Superior temporal gyrus (tissue), 1 donor: ENCODE data around the gene FBXL17.
"Not testable (repeated sequence)": the region's sequence is repeated elsewhere in the genome, so short reads cannot be mapped to it uniquely, and the experiment has no call there.

ENCODE experiments used
- DNase-seq: peaks from one replicate; pipeline ENCODE4 v3.0.0-alpha.2; 2016; ENCODE audit errors: extremely low spot score

The FBXL17 gene

GRCh38 chr5:108381954-108382783 lies at the start of gene FBXL17:
FBXL17 (minus strand) TSS chr5:108382098.
- peak; percentile 80 for DNase-seq

- no peak for DNase-seq
Measured at GRCh38 chr5:108430931-108431608, 49.2 kb upstream of the FBXL17 start.

GRCh38 chr5:108421713-108422112 lies 39.8 kb upstream of the FBXL17 start:
- DNase-seq: no peak

- DNase-seq: no peak
Measured at GRCh38 chr5:108420755-108421154, 38.9 kb upstream of the FBXL17 start.

GRCh38 chr5:108420158-108420557 lies 38.3 kb upstream of the FBXL17 start:
- DNase-seq: no peak

DNA sequence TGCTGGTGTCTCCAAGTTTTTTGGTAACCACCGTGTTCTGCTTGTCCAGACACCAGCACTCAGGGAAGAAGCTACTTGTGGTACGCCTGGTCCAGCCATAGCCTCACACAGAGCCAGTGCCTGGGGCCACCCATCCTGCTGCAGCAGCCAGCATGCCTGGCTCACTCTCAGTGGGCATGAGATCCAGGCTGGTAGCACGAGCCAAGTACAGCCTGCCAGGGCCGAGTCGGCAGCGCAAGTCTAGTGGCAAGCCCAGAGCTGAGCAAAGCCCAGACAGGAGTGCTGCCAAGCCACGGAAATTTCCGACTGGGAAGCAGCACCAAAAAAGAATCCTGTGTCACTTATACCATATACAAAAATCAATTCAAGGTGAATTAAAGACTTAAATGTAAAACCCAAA lies 36.3 kb upstream of the FBXL17 start:
- peak; percentile 29 for DNase-seq

GRCh38 chr5:108417166-108417670 lies 35.3 kb upstream of the FBXL17 start:
- DNase-seq: no peak

DNA sequence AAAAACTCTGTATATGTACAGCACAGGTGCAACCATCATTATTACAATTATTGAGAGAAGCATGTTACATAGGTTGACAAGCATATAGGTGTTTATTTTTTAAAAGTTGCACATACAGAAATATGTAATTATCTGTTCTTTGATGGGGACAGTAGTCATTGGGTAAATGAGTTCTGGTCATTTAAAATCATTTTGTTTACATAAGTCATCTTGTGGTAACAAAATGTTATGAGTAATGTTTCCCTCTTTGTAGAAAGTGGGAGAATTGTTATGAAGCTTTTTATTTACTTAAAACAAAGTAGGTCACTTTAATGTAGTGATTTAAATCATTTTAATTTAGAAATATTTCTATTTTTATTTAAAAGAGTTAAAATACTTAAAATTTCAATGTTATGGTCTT lies 33.8 kb upstream of the FBXL17 start:
- no peak for DNase-seq

DNA sequence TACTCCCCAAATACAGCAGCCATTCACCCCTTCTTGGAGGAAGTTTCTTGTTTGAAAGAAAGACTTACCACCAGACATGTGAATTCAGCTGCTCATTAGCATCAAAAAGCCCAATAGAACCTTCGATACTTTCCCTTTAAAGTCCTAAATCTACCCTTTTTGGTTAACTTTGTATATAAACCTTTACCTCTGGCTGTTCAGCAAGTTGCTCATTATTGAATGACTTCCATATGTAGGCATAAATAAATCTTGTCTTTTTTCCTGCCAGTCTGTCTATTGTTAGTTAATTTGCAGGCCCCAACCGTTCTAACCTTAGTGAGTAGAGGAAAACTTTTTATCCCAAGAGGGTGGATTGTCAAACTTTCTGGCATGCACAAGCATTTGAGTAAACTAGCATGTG lies 27.9 kb upstream of the FBXL17 start:
- DNase-seq: no peak

DNA sequence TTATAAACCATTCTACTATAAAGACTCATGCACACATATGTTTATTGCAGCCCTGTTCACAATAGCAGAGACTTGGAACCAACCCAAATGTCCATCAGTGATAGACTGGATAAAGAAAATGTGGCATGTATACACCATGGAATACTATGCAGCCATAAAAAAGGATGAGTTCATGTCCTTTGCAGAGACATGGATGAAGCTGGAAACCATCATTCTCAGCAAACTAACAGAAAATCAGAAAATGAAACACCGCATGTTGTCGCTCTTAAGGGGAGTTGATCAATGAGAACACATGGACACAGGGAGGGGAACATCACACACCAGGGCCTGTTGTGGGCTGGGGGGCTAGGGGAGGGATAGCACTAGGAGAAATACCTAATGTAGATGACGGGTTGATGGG lies 23.3 kb upstream of the FBXL17 start:
- not testable (repeated sequence) for DNase-seq

DNA sequence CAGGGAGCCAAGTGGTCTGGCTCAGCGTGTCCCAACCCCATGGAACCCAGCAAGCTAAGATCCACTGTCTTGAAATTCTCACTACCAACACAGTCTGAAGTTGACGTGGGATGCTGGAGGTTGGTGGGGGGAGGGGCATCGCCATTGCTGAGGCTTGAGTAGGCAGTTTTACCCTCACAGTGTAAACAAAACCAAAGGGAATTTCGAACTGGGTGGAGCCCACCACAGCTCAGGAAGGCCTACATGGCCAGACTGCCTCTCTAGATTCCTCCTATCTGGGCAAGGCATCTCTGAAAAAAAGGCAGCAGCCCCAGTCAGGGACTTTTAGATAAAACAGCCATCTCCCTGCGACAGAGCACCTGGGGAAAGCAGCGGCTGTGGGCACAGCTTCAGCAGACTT lies 17.1 kb upstream of the FBXL17 start:
- DNase-seq: no peak

DNA sequence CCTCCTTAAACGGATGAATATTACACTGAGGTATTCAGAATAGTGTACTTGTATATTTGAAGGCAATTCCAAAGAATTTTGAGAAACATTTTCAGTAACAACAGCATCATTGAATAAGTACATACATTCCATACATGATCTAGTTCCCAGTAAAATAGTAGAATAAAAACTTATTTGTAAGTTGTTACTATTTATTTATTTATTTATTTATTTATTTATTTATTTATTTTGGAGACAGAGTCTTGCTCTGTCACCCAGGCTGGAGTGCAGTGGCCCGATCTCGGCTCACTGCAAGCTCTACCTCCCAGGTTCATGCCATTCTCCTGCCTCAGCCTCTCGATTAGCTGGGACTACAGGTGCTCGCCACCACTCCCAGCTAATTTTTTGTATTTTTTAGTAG lies 14.9 kb upstream of the FBXL17 start:
- not testable (repeated sequence) for DNase-seq

GRCh38 chr5:108387758-108388157 lies 5.9 kb upstream of the FBXL17 start:
- DNase-seq: no peak

- DNase-seq: no peak
Measured at GRCh38 chr5:108386345-108387061, 4.6 kb upstream of the FBXL17 start.

GRCh38 chr5:108384741-108385140 lies 2.8 kb upstream of the FBXL17 start:
- DNase-seq: no peak

DNA sequence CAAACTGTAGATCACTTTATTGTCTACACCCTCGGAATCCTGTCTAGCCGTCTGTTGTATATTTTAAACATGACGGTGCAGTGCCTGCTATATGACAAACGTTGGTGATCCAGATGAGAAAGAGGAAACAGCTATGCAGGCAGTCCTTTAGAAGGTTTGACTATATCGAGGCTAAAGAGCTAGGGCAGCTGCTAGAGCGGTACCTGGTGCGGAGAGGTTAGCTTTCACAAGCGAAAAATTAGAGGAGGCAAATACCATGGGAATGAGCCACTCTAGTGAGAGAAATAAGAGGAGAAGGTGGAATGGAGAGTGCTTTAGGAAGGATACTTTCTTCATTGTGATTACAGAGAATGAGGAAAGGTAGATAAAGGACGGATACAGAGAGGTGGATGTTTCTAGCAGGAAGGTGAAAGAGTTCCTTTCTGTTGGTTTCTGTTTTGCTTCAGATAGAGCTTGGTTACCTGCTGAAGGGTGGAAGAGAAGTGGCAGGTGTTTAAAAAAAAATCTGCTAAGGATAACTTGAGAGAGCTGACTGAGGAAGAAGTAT lies 959 bp upstream of the FBXL17 start:
- no peak for DNase-seq

DNA sequence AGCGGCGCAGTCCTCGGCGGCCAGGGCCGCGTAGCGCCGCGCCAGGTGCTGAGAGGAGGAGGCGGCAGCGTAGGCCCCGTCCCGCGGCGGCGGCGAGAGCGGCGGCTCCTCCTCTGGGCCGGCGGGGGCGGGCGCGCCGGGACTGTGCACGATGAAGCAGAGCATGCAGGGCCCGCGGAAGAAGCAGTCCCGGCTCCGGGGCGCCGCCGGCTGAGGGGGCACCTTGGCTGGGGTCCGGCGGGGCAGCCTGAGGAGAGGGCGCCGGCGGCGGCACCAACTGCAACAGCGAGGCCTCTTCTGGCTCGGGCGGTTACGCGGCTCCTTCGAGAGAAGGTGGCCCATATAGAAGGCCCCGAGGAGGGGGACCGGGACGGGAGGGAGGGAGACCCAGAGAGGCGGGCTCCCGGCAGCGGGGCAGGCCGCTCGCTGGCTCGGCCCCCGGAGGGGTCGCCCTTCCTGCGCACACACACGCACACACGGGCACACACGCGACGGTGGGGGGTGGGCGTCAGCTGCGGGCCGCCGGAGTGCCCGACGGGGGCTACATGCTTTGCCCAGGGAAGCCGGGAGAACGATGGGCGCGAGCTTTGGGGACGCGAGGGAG lies 446 bp downstream of the FBXL17 start:
- DNase-seq: peak; percentile 57

GRCh38 chr5:108380531-108381349 lies 1.2 kb downstream of the FBXL17 start:
- no peak for DNase-seq

- DNase-seq: peak; percentile 57
Measured at GRCh38 chr5:108379722-108380530, 2.0 kb downstream of the FBXL17 start.

GRCh38 chr5:108375768-108376167 lies 6.1 kb downstream of the FBXL17 start:
- no peak for DNase-seq
